Gastrocnemius medialis (tissue), 4 donors: ENCODE data around the gene FNDC1. TPM values are rescaled to one million over a fixed set of nuclear protein-coding genes. Genes with fewer than 3 reads are reported as not detected.
A peak's percentile ranks its signal among the peaks of the same experiment; 100 is the strongest.

Experiments
- ATAC-seq, 2 donors: fragments of 150-250 bp; one replicate each; pipeline ENCODE4 v1.9.1; 2016
- DNase-seq, 2 donors: peaks; one replicate each; pipeline ENCODE4 v3.0.0-alpha.2; 2019
- H3K27ac ChIP-seq, 4 donors: fragments of 200-600 bp; sonication (generic); 1 replicate in 1 of 4; 2 replicates in 3 of 4; pipeline ENCODE4 v1.5.1; 2016 to 2018; ENCODE audit warnings: mild to moderate bottlenecking in 2 of 4, moderate library complexity in 1 of 4
- H3K27me3 ChIP-seq, 3 donors: fragments of 200-600 bp; sonication (generic) in 2 of 3; 1 replicate in 1 of 3; 2 replicates in 2 of 3; pipeline versions ENCODE4 v1.5.1 to v1.6.0; 2016 to 2019; ENCODE audit warnings: mild to moderate bottlenecking in 1 of 3, moderate library complexity in 1 of 3
- H3K36me3 ChIP-seq, 2 donors: fragments of 200-600 bp; sonication (generic) in 1 of 2; one replicate each; pipeline ENCODE4 v1.5.1; 2017 to 2018
- H3K4me1 ChIP-seq, 2 donors: fragments of 200-600 bp; sonication (generic) in 1 of 2; one replicate each; pipeline ENCODE4 v1.5.1; 2016 to 2017; ENCODE audit warnings: mild to moderate bottlenecking in 2 of 2
- H3K4me3 ChIP-seq, 4 donors: fragments of 200-600 bp; sonication (generic) in 3 of 4; 1 replicate in 1 of 4; 2 replicates in 3 of 4; pipeline ENCODE4 v1.5.1; 2016 to 2019; ENCODE audit warnings: mild to moderate bottlenecking in 2 of 4
- H3K9me3 ChIP-seq, 3 donors: fragments of 200-600 bp; sonication (generic) in 2 of 3; 1 replicate in 1 of 3; 2 replicates in 2 of 3; pipeline ENCODE4 v1.5.1; 2016 to 2019
- POLR2A ChIP-seq, 2 donors: fragments of 450-650 bp; IDR thresholded peaks; one replicate each; pipeline ENCODE4 v1.6.1; 2017; ENCODE audit warnings: antibody characterized with exemption in 2 of 2, mild to moderate bottlenecking in 2 of 2, moderate library complexity in 2 of 2
- in situ Hi-C, 4 donors: fragments of 200-750 bp; cut with MboI; loops; one replicate each; pipeline versions ENCODE4 v1.15.0 to v1.8.0; 2017; ENCODE audit warnings: low sequenced_read_pairs in 4 of 4
- intact Hi-C: fragments of 100-400 bp; cut with DNase I; formaldehyde crosslinking; loops from one replicate; pipeline ENCODE4 v1.15.1; 2023; ENCODE audit warnings: low total_unique reads
- total RNA-seq, 4 donors: library from RNA; depleted of rRNA; stranded (reverse); fragments of >200 nt; gene quantifications; one replicate each; pipeline versions ENCODE4 v1.1.0 to v1.2.3, GENCODE V29; 2016
- TF ChIP-seq, protein P1 (sequence below), 5 experiments: fragments of 450-650 bp in 3 of 5; fragments of 200-600 bp in 2 of 5; sonication (generic) in 2 of 5; IDR thresholded peaks in 4 of 5; conservative IDR thresholded peaks in 1 of 5; 1 replicate in 4 of 5; 2 replicates in 1 of 5; pipeline ENCODE4 v1.5.1; 2016 to 2019; ENCODE audit warnings: antibody characterized with exemption in 5 of 5, mild to moderate bottlenecking in 3 of 5, moderate library complexity in 3 of 5

The FNDC1 gene
- total RNA-seq, 4 donors from 2014 or later, result 0.16 to 0.41 (median 0.31) TPM

DNA sequence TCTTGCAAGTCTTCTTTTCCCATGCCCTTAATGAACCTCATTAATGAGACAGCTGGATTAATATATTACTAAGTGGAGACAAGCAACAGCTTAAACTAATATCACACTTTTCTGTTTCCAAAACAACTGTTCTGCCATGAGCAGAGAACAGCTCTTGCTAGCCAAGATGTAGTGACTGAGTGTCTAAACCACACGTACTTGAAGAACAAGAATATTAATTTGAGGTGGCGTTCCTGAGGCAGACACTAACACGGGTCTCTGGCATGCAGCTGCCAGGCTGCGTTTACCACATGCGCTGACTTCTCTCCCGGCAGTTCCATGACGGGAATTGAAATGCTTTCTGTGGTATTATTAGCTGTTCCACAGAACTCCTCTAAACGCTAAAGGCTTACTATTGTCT, 80.6 kb downstream of the FNDC1 start:
- intact Hi-C loops (no loop called here), in situ Hi-C loops (no loop called here)
- H3K27ac ChIP-seq, result no peak overlapping the region
- no peaks in the 10 kb centered on the region for H3K36me3 ChIP-seq
- no peak overlapping the region for H3K4me3 ChIP-seq
- TF ChIP-seq, protein P1, sequence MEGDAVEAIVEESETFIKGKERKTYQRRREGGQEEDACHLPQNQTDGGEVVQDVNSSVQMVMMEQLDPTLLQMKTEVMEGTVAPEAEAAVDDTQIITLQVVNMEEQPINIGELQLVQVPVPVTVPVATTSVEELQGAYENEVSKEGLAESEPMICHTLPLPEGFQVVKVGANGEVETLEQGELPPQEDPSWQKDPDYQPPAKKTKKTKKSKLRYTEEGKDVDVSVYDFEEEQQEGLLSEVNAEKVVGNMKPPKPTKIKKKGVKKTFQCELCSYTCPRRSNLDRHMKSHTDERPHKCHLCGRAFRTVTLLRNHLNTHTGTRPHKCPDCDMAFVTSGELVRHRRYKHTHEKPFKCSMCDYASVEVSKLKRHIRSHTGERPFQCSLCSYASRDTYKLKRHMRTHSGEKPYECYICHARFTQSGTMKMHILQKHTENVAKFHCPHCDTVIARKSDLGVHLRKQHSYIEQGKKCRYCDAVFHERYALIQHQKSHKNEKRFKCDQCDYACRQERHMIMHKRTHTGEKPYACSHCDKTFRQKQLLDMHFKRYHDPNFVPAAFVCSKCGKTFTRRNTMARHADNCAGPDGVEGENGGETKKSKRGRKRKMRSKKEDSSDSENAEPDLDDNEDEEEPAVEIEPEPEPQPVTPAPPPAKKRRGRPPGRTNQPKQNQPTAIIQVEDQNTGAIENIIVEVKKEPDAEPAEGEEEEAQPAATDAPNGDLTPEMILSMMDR (IDR thresholded peaks at IDR 0.05 in 4 of 5, conservative IDR thresholded peaks at IDR 0.05 in 1 of 5), result no peak
- TF ChIP-seq POLR2A (IDR thresholded peaks at IDR 0.05), result no peak
- H3K4me1 ChIP-seq, result no peaks in the 10 kb centered on the region
- DNase-seq (no peak), ATAC-seq (no peak)
- H3K9me3 ChIP-seq, result no peaks in the 10 kb centered on the region
- no peaks in the 10 kb centered on the region for H3K27me3 ChIP-seq

DNA sequence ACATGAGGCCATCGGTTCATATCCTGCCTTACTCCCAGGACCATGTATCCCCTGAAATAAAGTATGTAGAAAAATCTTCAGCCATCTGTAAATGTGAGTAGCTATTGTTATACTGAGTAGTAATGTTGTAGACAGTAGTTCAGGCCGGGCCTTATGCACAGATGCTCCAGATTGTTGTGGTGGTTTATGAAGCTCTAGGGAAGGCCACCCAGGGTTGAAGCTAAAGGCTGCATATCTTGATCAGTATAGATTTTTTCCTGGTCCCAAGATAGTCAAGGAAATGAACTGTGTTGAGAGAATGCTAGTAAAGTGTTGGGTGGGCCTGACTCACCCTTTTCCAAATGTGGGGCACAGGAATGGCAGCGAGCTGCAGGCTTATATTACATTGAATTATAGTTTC, 81.4 kb downstream of the FNDC1 start:
- ATAC-seq (no peak), DNase-seq (no peak)
- Histone ChIP-seq H3K4me1 (no peaks in the 10 kb centered on the region), H3K36me3 (no peaks in the 10 kb centered on the region), H3K27me3 (no peaks in the 10 kb centered on the region), H3K27ac (no peak overlapping the region), H3K4me3 (no peak overlapping the region), H3K9me3 (no peaks in the 10 kb centered on the region)
- in situ Hi-C loops (no loop called here), intact Hi-C loops (no loop called here)
- TF ChIP-seq, protein P1 (IDR thresholded peaks at IDR 0.05 in 4 of 5, conservative IDR thresholded peaks at IDR 0.05 in 1 of 5), result no peak
- no peak for TF ChIP-seq POLR2A (IDR thresholded peaks at IDR 0.05)

DNA sequence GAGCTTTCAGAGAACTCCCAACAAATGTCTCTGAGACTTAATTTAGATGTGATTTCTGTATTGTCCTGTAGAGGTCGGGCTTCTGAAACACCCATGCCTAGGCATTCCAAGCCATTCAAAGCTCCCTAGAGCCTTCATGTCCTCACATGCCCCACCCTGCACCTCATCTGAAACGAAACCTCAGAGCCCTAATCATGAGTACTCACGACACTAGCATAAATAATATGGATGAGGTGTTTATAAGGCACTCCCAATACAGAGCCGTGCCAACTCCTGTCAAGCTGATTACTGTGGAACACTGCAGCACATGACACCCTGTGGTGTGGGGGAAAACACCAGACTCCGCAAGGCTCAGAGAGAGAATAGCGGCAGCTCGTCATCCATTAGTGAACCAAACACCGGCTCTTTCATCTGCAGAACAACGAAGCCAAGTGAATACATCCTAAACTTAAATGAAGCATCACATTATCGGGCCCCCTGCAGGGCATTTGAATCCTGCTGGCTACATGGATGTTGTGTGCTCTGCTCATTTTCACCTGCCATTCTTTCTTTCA, 83.8 kb downstream of the FNDC1 start:
- Histone ChIP-seq H3K4me3 (no peak overlapping the region), H3K27me3 (no peaks in the 10 kb centered on the region), H3K27ac (no peak overlapping the region), H3K9me3 (no peaks in the 10 kb centered on the region), H3K4me1 (no peaks in the 10 kb centered on the region), H3K36me3 (no peaks in the 10 kb centered on the region)
- ATAC-seq, result peak; percentile 55 to 86
- intact Hi-C loops (no loop called here), in situ Hi-C loops (no loop called here)
- TF ChIP-seq POLR2A (IDR thresholded peaks at IDR 0.05), result no peak
- TF ChIP-seq, protein P1 (IDR thresholded peaks at IDR 0.05 in 4 of 5, conservative IDR thresholded peaks at IDR 0.05 in 1 of 5), result peak in 3 of 5 experiments; percentile 27 to 52 (median 52)
- DNase-seq, result no peak

DNA sequence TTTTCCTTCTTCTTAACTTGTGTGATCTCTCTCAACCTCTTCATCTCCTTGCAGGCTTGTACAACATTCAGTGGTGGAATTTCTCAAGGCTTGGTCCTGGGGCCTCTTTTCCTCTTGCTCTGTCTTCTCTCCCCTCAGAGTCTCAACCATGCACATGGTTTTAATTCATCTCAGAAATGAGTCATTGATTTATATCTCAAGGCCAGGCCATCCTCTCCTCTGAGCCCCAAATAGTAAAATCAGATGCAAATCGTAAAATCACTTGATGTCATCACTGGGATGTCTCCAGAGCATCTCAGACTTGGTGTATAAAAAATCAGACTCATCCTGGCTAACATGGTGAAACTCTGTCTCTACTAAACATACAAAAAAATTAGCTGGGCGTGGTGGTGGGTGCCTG, 85.0 kb downstream of the FNDC1 start:
- in situ Hi-C loops (no loop called here), intact Hi-C loops (no loop called here)
- DNase-seq (no peak), ATAC-seq (no peak)
- no peak overlapping the region for H3K27ac ChIP-seq
- no peaks in the 10 kb centered on the region for H3K9me3 ChIP-seq
- no peaks in the 10 kb centered on the region for H3K4me1 ChIP-seq
- H3K36me3 ChIP-seq, result no peaks in the 10 kb centered on the region
- TF ChIP-seq, protein P1 (IDR thresholded peaks at IDR 0.05 in 4 of 5, conservative IDR thresholded peaks at IDR 0.05 in 1 of 5), result no peak
- no peak for TF ChIP-seq POLR2A (IDR thresholded peaks at IDR 0.05)
- no peaks in the 10 kb centered on the region for H3K27me3 ChIP-seq
- no peak overlapping the region for H3K4me3 ChIP-seq

DNA sequence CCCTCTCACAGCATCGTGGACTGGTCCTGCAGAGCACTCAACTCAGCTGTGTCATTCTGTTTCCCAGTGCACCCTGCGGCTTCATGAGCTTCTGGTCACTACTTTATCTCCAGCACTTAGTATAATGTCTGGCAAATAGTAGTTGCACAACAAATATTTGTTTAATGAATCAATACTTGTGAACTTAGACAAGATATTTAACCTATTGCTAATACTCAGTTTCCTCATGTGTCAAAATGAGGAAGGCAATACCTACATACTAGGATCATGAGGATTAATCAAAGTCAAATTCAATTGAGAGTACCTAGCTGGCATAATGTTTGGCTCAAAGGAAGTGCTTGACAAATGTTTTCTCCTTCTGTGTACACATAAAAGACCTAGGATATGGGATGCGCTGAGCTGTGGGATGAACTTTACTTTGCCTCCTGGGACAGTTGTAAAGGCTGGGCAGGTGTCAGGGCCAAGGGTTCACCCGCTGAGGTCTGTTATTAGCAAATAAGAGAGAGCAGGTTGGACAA, 86.3 kb downstream of the FNDC1 start:
- H3K27me3 ChIP-seq, result no peaks in the 10 kb centered on the region
- no peaks in the 10 kb centered on the region for H3K9me3 ChIP-seq
- intact Hi-C loops (no loop called here), in situ Hi-C loops (no loop called here)
- no peak overlapping the region for H3K4me3 ChIP-seq
- DNase-seq, result no peak
- no peaks in the 10 kb centered on the region for H3K4me1 ChIP-seq
- no peak for TF ChIP-seq POLR2A (IDR thresholded peaks at IDR 0.05)
- no peak for ATAC-seq
- H3K36me3 ChIP-seq, result no peaks in the 10 kb centered on the region
- no peak overlapping the region for H3K27ac ChIP-seq
